Measurements from ENCODE around the gene ATG7. TPM values are rescaled to one million over a fixed set of nuclear protein-coding genes. Genes with fewer than 3 reads are reported as not detected.

The ATG7 gene
- total RNA-seq, 2 experiments from 2014 or later: 31.0 to 33.1 TPM

DNA sequence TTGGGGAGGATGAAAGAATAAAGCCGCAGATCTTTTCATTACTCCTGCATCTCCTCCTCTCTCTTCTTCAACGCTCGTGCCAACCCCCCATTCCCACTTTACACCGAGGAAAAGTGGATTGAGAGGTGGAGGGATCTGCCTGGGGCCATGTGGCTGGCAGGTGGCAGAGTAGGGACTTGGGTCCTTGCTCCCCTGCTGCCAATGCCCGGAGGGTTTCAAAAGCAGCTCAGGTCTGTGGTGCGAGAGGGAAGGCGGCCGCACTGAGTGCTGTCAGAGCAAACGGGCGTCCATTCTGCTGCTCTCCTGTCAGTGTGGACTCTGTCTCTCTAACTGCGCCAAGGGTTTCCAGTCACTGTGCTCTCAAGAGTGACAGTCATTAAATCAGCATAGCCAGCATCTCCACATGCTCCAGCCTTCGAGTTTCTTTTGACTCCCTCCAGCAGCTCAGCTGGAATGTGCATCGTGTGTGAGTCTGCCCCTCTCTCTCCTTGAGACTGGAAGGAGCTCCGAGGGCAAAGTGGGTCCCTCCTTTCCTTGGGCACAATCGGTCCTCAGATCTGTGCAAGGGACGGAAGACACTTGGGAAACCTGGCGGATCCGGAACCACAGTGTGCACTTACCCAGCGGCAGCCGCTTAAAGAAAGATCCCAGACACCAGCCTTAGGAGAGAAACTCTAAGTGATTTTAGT lies 302.9 kb downstream of the ATG7 start:
- Mint-ChIP-seq H3K9me3 (no peaks in the 10 kb centered on the region), H3K4me1 (ENCODE audit: low read depth) (peaks cover 27% of the 10 kb centered on the region), H3K36me3 (ENCODE audit: low read depth) (peaks cover 10% of the 10 kb centered on the region), H3K4me3 (no peak overlapping the region), H3K27me3 (no peaks in the 10 kb centered on the region), H3K27ac (no peak overlapping the region)
- ChIA-PET POLR2A (interaction anchor here (0.6 kb wide), 1 partner anchor 733 kb away, joined by 3 read pairs; no protein-coding TSS in a partner anchor), CTCF (no interaction called here)
- intact Hi-C loops (cut with micrococcal nuclease): no loop called here
- DNase-seq (no peak), ATAC-seq (no peak)
- no peak for TF ChIP-seq CTCF (IDR thresholded peaks at IDR 0.05)

GRCh38 chr3:11575677-11576076 lies 303.5 kb downstream of the ATG7 start:
- H3K27ac Mint-ChIP-seq: no peak overlapping the region
- CTCF ChIA-PET: no interaction called here
- no peaks in the 10 kb centered on the region for H3K27me3 Mint-ChIP-seq

GRCh38 chr3:11576453-11576852 lies 304.3 kb downstream of the ATG7 start:
- Mint-ChIP-seq H3K4me1 (ENCODE audit: low read depth) (peaks cover 29% of the 10 kb centered on the region), H3K27ac (no peak overlapping the region), H3K4me3 (no peak overlapping the region), H3K27me3 (no peaks in the 10 kb centered on the region), H3K9me3 (no peaks in the 10 kb centered on the region), H3K36me3 (ENCODE audit: low read depth) (peaks cover 14% of the 10 kb centered on the region)
- TF ChIP-seq CTCF (IDR thresholded peaks at IDR 0.05): no peak
- POLR2A ChIA-PET: no interaction called here
- intact Hi-C loops (cut with micrococcal nuclease): no loop called here
- no peak for ATAC-seq
- CTCF ChIA-PET: no interaction called here
- DNase-seq: no peak

More at GRCh38 chr3:11575677-11576076, 303.5 kb downstream of the ATG7 start:
- no peak for TF ChIP-seq CTCF (IDR thresholded peaks at IDR 0.05)
- POLR2A ChIA-PET: no interaction called here
- Mint-ChIP-seq H3K4me1 (ENCODE audit: low read depth) (peaks cover 30% of the 10 kb centered on the region), H3K9me3 (no peaks in the 10 kb centered on the region), H3K36me3 (ENCODE audit: low read depth) (peaks cover 14% of the 10 kb centered on the region), H3K4me3 (no peak overlapping the region)
- ATAC-seq (no peak), DNase-seq (no peak)
- intact Hi-C loops (cut with micrococcal nuclease): no loop called here

GRCh38 chr3:11578169-11578568 lies 306.0 kb downstream of the ATG7 start:
- Mint-ChIP-seq H3K36me3 (ENCODE audit: low read depth) (peaks cover 13% of the 10 kb centered on the region), H3K27ac (no peak overlapping the region), H3K4me3 (no peak overlapping the region), H3K27me3 (no peaks in the 10 kb centered on the region), H3K9me3 (no peaks in the 10 kb centered on the region), H3K4me1 (ENCODE audit: low read depth) (peaks cover 47% of the 10 kb centered on the region)
- intact Hi-C loops (cut with micrococcal nuclease): no loop called here
- ChIA-PET CTCF (no interaction called here), POLR2A (no interaction called here)
- no peak for ATAC-seq
- no peak for TF ChIP-seq CTCF (IDR thresholded peaks at IDR 0.05)
- DNase-seq: no peak

DNA sequence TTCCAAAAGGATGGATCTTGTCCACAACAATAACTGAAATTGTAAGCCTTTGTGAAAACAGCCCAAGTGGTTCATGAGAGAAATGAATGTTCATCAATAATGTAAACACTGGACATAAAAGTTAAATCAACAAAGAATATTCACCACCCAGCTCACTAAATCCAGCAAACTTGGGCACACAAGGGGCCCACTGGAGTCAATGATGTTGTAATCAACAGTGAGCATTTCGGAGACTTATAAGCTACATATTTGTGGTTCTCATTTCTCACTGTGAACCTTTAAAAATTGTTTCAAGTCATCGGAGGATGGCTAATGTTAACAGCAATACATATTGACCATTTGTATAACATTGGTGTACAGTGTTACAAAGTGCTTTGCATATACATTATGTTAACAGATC lies 308.4 kb downstream of the ATG7 start:
- no peak for DNase-seq
- POLR2A ChIA-PET: no interaction called here
- H3K27ac Mint-ChIP-seq: no peak overlapping the region
- no peak overlapping the region for H3K4me3 Mint-ChIP-seq
- H3K4me1 Mint-ChIP-seq (ENCODE audit: low read depth): peaks cover 64% of the 10 kb centered on the region
- H3K9me3 Mint-ChIP-seq: no peaks in the 10 kb centered on the region
- CTCF ChIA-PET: no interaction called here
- intact Hi-C loops (cut with micrococcal nuclease): loop anchor here (10.0 kb wide), 1 partner anchor 54 kb away; no protein-coding TSS in a partner anchor
- no peaks in the 10 kb centered on the region for H3K27me3 Mint-ChIP-seq
- ATAC-seq: no peak
- peaks cover 15% of the 10 kb centered on the region for H3K36me3 Mint-ChIP-seq (ENCODE audit: low read depth)
- TF ChIP-seq CTCF (IDR thresholded peaks at IDR 0.05): no peak
